Progenitor cell of endocrine pancreas (in vitro differentiated cells): ENCODE results near the gene MAP2K6. TPM values are rescaled to one million over a fixed set of nuclear protein-coding genes. Genes with fewer than 3 reads are reported as not detected.

Source experiments
- DNase-seq: peaks from one replicate; pipeline ENCODE4 v3.0.0; 2021; ENCODE audit warnings: low spot score; ENCODE audit not compliant: unreplicated experiment
- H3K27ac Mint-ChIP-seq: 2 replicates; pipeline ENCODE4 v1.8.0; 2021; ENCODE audit warnings: mild to moderate bottlenecking, moderate library complexity, mixed read lengths
- H3K27me3 Mint-ChIP-seq: 2 replicates; pipeline ENCODE4 v1.8.0; 2021; ENCODE audit warnings: mixed read lengths
- H3K36me3 Mint-ChIP-seq: 2 replicates; pipeline ENCODE4 v1.8.0; 2022; ENCODE audit warnings: mixed read lengths; ENCODE audit not compliant: insufficient read depth
- H3K4me1 Mint-ChIP-seq: 2 replicates; pipeline ENCODE4 v1.8.0; 2021; ENCODE audit warnings: low read depth, mixed read lengths
- H3K4me3 Mint-ChIP-seq: 2 replicates; pipeline ENCODE4 v1.8.0; 2021; ENCODE audit warnings: low read depth, mild to moderate bottlenecking, moderate library complexity, mixed read lengths
- H3K9me3 Mint-ChIP-seq: 2 replicates; pipeline ENCODE4 v1.8.0; 2021; ENCODE audit warnings: low read depth, mixed read lengths
- CTCF ChIP-seq: fragments of 200-600 bp; sonication (generic); IDR thresholded peaks from one replicate; pipeline ENCODE4 v1.5.0; 2021; ENCODE audit warnings: antibody characterized with exemption, mild to moderate bottlenecking; ENCODE audit not compliant: unreplicated experiment
- total RNA-seq: library from RNA; stranded (reverse); gene quantifications from 2 replicates; pipeline ENCODE4 v1.2.1, GENCODE V29; 2021

Gene MAP2K6
- total RNA-seq, 1 donor from 2014 or later = 44.7 TPM

- no peak overlapping the region for H3K27ac Mint-ChIP-seq
- no peak for TF ChIP-seq CTCF
- DNase-seq = no peak
- H3K9me3 Mint-ChIP-seq = peaks cover 2% of the 10 kb centered on the region
- H3K36me3 Mint-ChIP-seq = no peaks in the 10 kb centered on the region
- H3K27me3 Mint-ChIP-seq = peaks cover 3% of the 10 kb centered on the region
- no peak overlapping the region for H3K4me3 Mint-ChIP-seq
- H3K4me1 Mint-ChIP-seq = peaks cover 11% of the 10 kb centered on the region
These were observed 934 bp downstream of the MAP2K6 start for GRCh38 chr17:69415431-69415830.

GRCh38 chr17:69417545-69418483 is 3.3 kb downstream of the MAP2K6 start:
- DNase-seq = no peak
- no peak overlapping the region for H3K27ac Mint-ChIP-seq
- no peak for TF ChIP-seq CTCF
- H3K36me3 Mint-ChIP-seq = peaks cover 2% of the 10 kb centered on the region
- H3K4me1 Mint-ChIP-seq = peaks cover 9% of the 10 kb centered on the region
- H3K4me3 Mint-ChIP-seq = no peak overlapping the region
- H3K9me3 Mint-ChIP-seq = no peaks in the 10 kb centered on the region
- peaks cover 3% of the 10 kb centered on the region for H3K27me3 Mint-ChIP-seq

- Mint-ChIP-seq H3K27ac (no peak overlapping the region), H3K27me3 (no peaks in the 10 kb centered on the region), H3K4me1 (peaks cover 4% of the 10 kb centered on the region), H3K9me3 (peaks cover 1% of the 10 kb centered on the region), H3K36me3 (peaks cover 5% of the 10 kb centered on the region), H3K4me3 (no peak overlapping the region)
- no peak for TF ChIP-seq CTCF
- no peak for DNase-seq
These were observed 4.0 kb downstream of the MAP2K6 start for GRCh38 chr17:69418535-69418934.

GRCh38 chr17:69423450-69423849 is 9.0 kb downstream of the MAP2K6 start:
- no peak for TF ChIP-seq CTCF
- Mint-ChIP-seq H3K36me3 (peaks cover 6% of the 10 kb centered on the region), H3K27ac (no peak overlapping the region), H3K9me3 (peaks cover 4% of the 10 kb centered on the region), H3K4me1 (peaks cover 8% of the 10 kb centered on the region), H3K27me3 (no peaks in the 10 kb centered on the region), H3K4me3 (no peak overlapping the region)
- no peak for DNase-seq

GRCh38 chr17:69424287-69425041 is 10.0 kb downstream of the MAP2K6 start:
- Mint-ChIP-seq H3K4me1 (peaks cover 8% of the 10 kb centered on the region), H3K36me3 (peaks cover 6% of the 10 kb centered on the region), H3K27me3 (no peaks in the 10 kb centered on the region), H3K9me3 (peaks cover 4% of the 10 kb centered on the region), H3K27ac (no peak overlapping the region), H3K4me3 (no peak overlapping the region)
- no peak for DNase-seq
- TF ChIP-seq CTCF = no peak
